22Rv1 (cell line): ENCODE measurements around the gene HMGN4.

Experiments used
- CTCF ChIP-seq: fragments of 450-650 bp; IDR thresholded peaks from 2 replicates; pipeline ENCODE4 v1.5.1; 2017; ENCODE audit warnings: mild to moderate bottlenecking
- ZFX ChIP-seq: fragments of 450-650 bp; IDR thresholded peaks from 2 replicates; pipeline ENCODE4 v1.6.1; 2017; ENCODE audit warnings: antibody characterized with exemption, borderline replicate concordance

- no peak for TF ChIP-seq ZFX
- no peak for TF ChIP-seq CTCF
Observed at GRCh38 chr6:26494117-26494516, 44.0 kb upstream of the HMGN4 start.
